ENCODE measurements around the gene SOX6. TPM values are rescaled to one million over a fixed set of nuclear protein-coding genes. Genes with fewer than 3 reads are reported as not detected.

Gene SOX6
- total RNA-seq, 1 donor from 2014 or later = 1.4 TPM

DNA sequence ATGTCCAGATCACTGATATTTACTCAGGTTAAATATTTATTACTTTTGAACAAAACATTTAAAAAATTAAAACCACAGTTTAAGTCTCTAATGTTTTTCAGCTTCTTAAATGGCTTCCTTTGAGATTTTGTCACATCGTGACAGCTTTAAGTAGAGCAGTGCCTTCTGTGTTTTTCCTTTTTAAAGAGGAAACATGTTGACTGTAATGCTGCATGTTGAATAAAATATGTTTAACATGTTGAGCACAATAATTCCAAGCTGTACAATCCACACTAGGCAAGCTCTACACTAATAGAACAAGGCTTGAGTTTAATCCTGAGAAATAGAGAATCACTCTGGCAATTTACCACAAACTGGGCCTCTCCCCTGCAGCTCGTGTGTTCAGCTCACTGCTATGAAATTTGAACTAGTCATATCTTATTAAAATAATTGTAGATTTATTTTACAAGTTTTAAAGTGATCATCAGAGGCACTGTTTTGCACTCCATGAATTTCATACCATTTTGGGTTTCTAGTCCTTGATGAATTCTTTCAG is 368.3 kb downstream of the SOX6 start:
- H3K27me3 Mint-ChIP-seq (ENCODE audit: unreplicated experiment) = peaks cover 6% of the 10 kb centered on the region
- H3K36me3 Mint-ChIP-seq (ENCODE audit: unreplicated experiment) = no peaks in the 10 kb centered on the region
- TF ChIP-seq, protein P1, sequence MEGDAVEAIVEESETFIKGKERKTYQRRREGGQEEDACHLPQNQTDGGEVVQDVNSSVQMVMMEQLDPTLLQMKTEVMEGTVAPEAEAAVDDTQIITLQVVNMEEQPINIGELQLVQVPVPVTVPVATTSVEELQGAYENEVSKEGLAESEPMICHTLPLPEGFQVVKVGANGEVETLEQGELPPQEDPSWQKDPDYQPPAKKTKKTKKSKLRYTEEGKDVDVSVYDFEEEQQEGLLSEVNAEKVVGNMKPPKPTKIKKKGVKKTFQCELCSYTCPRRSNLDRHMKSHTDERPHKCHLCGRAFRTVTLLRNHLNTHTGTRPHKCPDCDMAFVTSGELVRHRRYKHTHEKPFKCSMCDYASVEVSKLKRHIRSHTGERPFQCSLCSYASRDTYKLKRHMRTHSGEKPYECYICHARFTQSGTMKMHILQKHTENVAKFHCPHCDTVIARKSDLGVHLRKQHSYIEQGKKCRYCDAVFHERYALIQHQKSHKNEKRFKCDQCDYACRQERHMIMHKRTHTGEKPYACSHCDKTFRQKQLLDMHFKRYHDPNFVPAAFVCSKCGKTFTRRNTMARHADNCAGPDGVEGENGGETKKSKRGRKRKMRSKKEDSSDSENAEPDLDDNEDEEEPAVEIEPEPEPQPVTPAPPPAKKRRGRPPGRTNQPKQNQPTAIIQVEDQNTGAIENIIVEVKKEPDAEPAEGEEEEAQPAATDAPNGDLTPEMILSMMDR (IDR thresholded peaks at IDR 0.05; ENCODE audit: partially characterized antibody, unreplicated experiment) = no peak
- no peaks in the 10 kb centered on the region for H3K4me1 Mint-ChIP-seq (ENCODE audit: low read depth, unreplicated experiment)
- no peak overlapping the region for H3K4me3 Mint-ChIP-seq (ENCODE audit: unreplicated experiment)
- no peak overlapping the region for H3K27ac Mint-ChIP-seq (ENCODE audit: unreplicated experiment)
- no peaks in the 10 kb centered on the region for H3K9me3 Mint-ChIP-seq (ENCODE audit: unreplicated experiment)
- no peak for DNase-seq

DNA sequence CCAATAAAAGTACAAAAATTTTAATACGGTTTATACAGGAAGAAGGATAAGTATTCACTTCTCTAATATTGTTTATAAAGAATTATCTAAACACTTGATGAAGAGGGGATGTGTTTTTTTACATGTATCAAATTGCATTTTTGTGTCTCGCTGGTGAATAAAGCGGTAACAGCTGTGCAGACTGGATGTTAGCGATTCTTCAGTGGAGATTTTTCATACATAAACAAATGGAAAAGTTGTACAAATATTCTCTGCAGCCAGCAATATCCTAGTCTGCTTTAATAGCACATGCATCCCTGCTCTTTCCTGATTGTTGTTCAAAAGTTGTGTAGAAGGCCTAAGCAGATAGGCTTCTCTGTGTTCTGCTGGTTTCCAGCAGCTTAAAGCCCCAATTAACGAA is 369.3 kb downstream of the SOX6 start:
- Mint-ChIP-seq H3K27me3 (ENCODE audit: unreplicated experiment) (peaks cover 6% of the 10 kb centered on the region), H3K9me3 (ENCODE audit: unreplicated experiment) (no peaks in the 10 kb centered on the region)

DNA sequence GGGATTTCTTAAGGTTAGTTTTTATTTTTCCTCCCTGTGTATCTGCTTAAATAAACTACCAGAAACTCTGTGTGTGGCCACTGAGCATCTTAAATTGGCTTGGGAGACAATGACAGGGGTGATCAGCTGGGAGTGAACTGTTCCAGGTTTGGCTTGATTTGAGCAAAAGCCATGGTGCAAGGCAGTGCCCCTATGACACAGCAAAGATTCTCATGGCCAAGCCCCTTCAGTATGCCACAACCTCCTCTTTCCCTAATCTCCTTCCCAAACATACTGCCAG is 370.5 kb downstream of the SOX6 start:
- Mint-ChIP-seq H3K4me3 (ENCODE audit: unreplicated experiment) (no peak overlapping the region), H3K4me1 (ENCODE audit: low read depth, unreplicated experiment) (no peaks in the 10 kb centered on the region), H3K27ac (ENCODE audit: unreplicated experiment) (no peak overlapping the region), H3K27me3 (ENCODE audit: unreplicated experiment) (peaks cover 2% of the 10 kb centered on the region), H3K9me3 (ENCODE audit: unreplicated experiment) (no peaks in the 10 kb centered on the region), H3K36me3 (ENCODE audit: unreplicated experiment) (no peaks in the 10 kb centered on the region)
- TF ChIP-seq, protein P1 (IDR thresholded peaks at IDR 0.05; ENCODE audit: partially characterized antibody, unreplicated experiment) = no peak
- DNase-seq = no peak

More for the DNA sequence above, 369.3 kb downstream of the SOX6 start:
- Mint-ChIP-seq H3K4me3 (ENCODE audit: unreplicated experiment) (no peak overlapping the region), H3K36me3 (ENCODE audit: unreplicated experiment) (no peaks in the 10 kb centered on the region), H3K27ac (ENCODE audit: unreplicated experiment) (no peak overlapping the region), H3K4me1 (ENCODE audit: low read depth, unreplicated experiment) (no peaks in the 10 kb centered on the region)
- TF ChIP-seq, protein P1 (IDR thresholded peaks at IDR 0.05; ENCODE audit: partially characterized antibody, unreplicated experiment) = no peak
- DNase-seq = no peak

DNA sequence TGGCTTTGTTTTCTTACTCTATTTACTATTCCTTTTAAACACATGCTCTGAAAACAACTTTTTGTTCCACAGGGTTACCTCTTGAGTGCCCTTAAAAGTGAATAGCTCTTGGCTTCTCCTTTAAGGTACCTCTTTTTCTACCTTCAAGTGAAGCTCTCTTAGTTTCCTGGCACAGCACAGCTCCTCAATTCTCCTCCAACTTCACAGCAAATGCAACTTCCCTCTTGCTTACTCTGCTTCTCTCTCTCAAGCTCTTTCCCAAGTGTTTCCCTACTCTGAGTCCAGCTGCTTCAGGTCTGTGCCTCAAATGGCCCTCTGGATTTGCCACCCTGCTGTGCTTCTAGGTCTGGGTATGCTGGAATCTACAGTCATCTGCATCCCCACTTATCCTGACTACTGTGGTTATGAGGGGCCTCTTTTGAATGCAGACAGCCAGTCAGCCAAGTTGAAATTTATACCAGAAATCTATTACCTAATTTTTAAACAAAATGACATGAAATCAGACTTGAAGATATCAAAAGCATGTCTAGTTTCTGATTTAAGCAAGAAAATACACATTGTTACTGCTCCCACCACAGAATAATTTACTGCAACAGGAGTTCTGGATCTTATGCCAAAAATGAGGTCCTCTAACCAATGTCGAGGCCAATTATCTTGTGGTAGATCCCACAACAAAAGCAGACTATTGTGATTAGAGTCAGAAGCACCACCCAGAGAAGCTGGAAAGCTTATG is 371.1 kb downstream of the SOX6 start:
- Mint-ChIP-seq H3K4me1 (ENCODE audit: low read depth, unreplicated experiment) (no peaks in the 10 kb centered on the region), H3K36me3 (ENCODE audit: unreplicated experiment) (no peaks in the 10 kb centered on the region), H3K27ac (ENCODE audit: unreplicated experiment) (no peak overlapping the region), H3K27me3 (ENCODE audit: unreplicated experiment) (peaks cover 2% of the 10 kb centered on the region), H3K4me3 (ENCODE audit: unreplicated experiment) (no peak overlapping the region), H3K9me3 (ENCODE audit: unreplicated experiment) (no peaks in the 10 kb centered on the region)
- TF ChIP-seq, protein P1 (IDR thresholded peaks at IDR 0.05; ENCODE audit: partially characterized antibody, unreplicated experiment) = no peak
- DNase-seq = no peak

DNA sequence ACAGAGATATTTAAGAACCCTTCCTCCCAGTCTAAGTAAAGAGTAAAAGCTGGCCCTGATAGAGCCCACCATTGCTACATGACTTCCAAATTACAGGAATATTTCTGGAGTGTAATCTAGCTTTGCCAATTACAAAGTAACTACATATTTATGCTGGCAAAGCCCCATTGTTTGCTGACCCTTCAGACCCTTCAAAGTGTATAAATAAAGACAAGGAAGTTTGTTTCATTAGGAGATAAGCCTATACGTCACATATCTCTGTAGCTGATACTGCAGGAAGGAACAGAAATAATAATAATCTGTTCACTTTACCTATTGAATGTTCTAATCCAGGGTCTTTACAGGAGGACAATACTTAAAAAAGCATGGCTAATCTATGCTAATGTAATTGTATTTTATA is 375.1 kb downstream of the SOX6 start:
- Mint-ChIP-seq H3K27ac (ENCODE audit: unreplicated experiment) (no peak overlapping the region), H3K36me3 (ENCODE audit: unreplicated experiment) (no peaks in the 10 kb centered on the region), H3K4me1 (ENCODE audit: low read depth, unreplicated experiment) (no peaks in the 10 kb centered on the region), H3K9me3 (ENCODE audit: unreplicated experiment) (no peaks in the 10 kb centered on the region), H3K27me3 (ENCODE audit: unreplicated experiment) (peaks cover 1% of the 10 kb centered on the region), H3K4me3 (ENCODE audit: unreplicated experiment) (no peak overlapping the region)
- TF ChIP-seq, protein P1 (IDR thresholded peaks at IDR 0.05; ENCODE audit: partially characterized antibody, unreplicated experiment) = no peak
- DNase-seq = no peak
